ENCODE measurements around the gene CABLES1.

CABLES1 gene

DNA sequence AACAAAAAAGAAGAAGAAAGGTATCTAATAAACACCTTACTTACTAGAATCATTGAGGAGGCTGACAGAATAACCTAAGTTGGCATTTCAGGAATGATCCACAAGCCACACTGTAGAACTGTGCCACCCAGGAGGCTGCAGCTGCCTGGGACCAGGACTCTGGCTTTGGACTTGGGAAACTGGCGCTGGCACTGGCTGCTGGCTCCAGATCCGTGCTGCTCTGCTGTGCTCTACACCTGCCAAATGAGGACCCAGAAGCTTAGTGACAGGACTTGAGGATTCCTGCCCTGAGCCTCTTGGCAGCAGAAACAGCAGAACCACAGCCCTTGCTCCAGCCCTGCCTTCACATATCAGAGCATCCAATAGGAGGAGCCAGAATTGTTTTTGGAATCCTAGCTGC, 113.5 kb downstream of the CABLES1 start:
- TF ChIP-seq ZNF140 (tag by site-specific recombination; IDR thresholded peaks at IDR 0.05), result peak; percentile 49; the same call in 1 of the 2 replicates
- no peak for TF ChIP-seq KLF8 (tag by site-specific recombination; IDR thresholded peaks at IDR 0.05)
- Histone ChIP-seq H3K27ac (ENCODE audit: extremely low read depth, low read depth, low read length) (no peak overlapping the region), H3K4me3 (ENCODE audit: low read depth, low read length) (no peak overlapping the region), H3K9me3 (ENCODE audit: control insufficient read depth, insufficient read depth, low read depth, low read length) (no peaks in the 10 kb centered on the region), H3K4me1 (ENCODE audit: control insufficient read depth, insufficient read depth, low read length) (no peaks in the 10 kb centered on the region), H3K36me3 (ENCODE audit: control insufficient read depth in 2 of 2, insufficient read depth in 1 of 2, low read length in 2 of 2) (peaks cover 0 to 31% of the 10 kb centered on the region in 2 experiments; a peak in 2 of 3 replicates)
- ChIA-PET CTCF (no interaction called here), POLR2A (no interaction called here)

DNA sequence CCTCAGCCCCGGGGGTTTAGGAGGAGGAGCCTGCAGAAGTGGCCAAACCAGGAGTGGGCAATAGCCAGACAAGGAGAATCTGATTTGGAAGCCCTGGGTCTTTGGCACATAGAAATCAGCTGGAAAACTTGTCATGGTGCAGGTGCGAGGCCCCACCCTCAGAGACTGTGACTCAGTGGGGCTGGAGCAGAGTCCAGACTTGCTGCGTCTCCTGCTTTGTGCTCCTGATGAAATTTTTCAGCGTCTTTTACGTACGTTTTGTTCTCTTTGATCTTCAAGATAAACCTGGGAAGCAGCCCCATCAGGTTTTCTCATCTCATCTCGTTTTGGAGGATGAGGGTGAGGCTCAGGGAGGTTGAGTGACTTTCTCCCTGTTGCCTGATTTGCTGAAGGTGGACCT, 114.1 kb downstream of the CABLES1 start:
- ChIA-PET CTCF (interaction anchor here (0.6 kb wide), 1 partner anchor 401 kb away, joined by 3 read pairs; no protein-coding TSS in a partner anchor), POLR2A (no interaction called here)
- no peaks in the 10 kb centered on the region for H3K4me1 ChIP-seq (ENCODE audit: control insufficient read depth, insufficient read depth, low read length)
- H3K9me3 ChIP-seq (ENCODE audit: control insufficient read depth, insufficient read depth, low read depth, low read length), result no peaks in the 10 kb centered on the region
- H3K36me3 ChIP-seq (ENCODE audit: control insufficient read depth in 2 of 2, insufficient read depth in 1 of 2, low read length in 2 of 2), result peaks cover 0 to 36% of the 10 kb centered on the region in 2 experiments; a peak in 2 of 3 replicates
- TF ChIP-seq ZNF473 (tag by site-specific recombination; IDR thresholded peaks at IDR 0.05) (no peak), ZNF239 (tag by site-specific recombination; IDR thresholded peaks at IDR 0.05) (no peak), ZNF548 (tag by site-specific recombination; IDR thresholded peaks at IDR 0.05) (no peak), ZBTB48 (tag by site-specific recombination; IDR thresholded peaks at IDR 0.05) (no peak), ZBTB17 (tag by site-specific recombination; IDR thresholded peaks at IDR 0.05) (no peak)
- TF ChIP-seq, protein P1, sequence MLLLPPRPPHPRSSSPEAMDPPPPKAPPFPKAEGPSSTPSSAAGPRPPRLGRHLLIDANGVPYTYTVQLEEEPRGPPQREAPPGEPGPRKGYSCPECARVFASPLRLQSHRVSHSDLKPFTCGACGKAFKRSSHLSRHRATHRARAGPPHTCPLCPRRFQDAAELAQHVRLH (tag by site-specific recombination; IDR thresholded peaks at IDR 0.05), result no peak
- TF ChIP-seq, protein P2, sequence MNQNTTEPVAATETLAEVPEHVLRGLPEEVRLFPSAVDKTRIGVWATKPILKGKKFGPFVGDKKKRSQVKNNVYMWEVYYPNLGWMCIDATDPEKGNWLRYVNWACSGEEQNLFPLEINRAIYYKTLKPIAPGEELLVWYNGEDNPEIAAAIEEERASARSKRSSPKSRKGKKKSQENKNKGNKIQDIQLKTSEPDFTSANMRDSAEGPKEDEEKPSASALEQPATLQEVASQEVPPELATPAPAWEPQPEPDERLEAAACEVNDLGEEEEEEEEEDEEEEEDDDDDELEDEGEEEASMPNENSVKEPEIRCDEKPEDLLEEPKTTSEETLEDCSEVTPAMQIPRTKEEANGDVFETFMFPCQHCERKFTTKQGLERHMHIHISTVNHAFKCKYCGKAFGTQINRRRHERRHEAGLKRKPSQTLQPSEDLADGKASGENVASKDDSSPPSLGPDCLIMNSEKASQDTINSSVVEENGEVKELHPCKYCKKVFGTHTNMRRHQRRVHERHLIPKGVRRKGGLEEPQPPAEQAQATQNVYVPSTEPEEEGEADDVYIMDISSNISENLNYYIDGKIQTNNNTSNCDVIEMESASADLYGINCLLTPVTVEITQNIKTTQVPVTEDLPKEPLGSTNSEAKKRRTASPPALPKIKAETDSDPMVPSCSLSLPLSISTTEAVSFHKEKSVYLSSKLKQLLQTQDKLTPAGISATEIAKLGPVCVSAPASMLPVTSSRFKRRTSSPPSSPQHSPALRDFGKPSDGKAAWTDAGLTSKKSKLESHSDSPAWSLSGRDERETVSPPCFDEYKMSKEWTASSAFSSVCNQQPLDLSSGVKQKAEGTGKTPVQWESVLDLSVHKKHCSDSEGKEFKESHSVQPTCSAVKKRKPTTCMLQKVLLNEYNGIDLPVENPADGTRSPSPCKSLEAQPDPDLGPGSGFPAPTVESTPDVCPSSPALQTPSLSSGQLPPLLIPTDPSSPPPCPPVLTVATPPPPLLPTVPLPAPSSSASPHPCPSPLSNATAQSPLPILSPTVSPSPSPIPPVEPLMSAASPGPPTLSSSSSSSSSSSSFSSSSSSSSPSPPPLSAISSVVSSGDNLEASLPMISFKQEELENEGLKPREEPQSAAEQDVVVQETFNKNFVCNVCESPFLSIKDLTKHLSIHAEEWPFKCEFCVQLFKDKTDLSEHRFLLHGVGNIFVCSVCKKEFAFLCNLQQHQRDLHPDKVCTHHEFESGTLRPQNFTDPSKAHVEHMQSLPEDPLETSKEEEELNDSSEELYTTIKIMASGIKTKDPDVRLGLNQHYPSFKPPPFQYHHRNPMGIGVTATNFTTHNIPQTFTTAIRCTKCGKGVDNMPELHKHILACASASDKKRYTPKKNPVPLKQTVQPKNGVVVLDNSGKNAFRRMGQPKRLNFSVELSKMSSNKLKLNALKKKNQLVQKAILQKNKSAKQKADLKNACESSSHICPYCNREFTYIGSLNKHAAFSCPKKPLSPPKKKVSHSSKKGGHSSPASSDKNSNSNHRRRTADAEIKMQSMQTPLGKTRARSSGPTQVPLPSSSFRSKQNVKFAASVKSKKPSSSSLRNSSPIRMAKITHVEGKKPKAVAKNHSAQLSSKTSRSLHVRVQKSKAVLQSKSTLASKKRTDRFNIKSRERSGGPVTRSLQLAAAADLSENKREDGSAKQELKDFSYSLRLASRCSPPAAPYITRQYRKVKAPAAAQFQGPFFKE (tag by site-specific recombination; IDR thresholded peaks at IDR 0.05; ENCODE audit: borderline replicate concordance), result no peak
- TF ChIP-seq, protein P3, sequence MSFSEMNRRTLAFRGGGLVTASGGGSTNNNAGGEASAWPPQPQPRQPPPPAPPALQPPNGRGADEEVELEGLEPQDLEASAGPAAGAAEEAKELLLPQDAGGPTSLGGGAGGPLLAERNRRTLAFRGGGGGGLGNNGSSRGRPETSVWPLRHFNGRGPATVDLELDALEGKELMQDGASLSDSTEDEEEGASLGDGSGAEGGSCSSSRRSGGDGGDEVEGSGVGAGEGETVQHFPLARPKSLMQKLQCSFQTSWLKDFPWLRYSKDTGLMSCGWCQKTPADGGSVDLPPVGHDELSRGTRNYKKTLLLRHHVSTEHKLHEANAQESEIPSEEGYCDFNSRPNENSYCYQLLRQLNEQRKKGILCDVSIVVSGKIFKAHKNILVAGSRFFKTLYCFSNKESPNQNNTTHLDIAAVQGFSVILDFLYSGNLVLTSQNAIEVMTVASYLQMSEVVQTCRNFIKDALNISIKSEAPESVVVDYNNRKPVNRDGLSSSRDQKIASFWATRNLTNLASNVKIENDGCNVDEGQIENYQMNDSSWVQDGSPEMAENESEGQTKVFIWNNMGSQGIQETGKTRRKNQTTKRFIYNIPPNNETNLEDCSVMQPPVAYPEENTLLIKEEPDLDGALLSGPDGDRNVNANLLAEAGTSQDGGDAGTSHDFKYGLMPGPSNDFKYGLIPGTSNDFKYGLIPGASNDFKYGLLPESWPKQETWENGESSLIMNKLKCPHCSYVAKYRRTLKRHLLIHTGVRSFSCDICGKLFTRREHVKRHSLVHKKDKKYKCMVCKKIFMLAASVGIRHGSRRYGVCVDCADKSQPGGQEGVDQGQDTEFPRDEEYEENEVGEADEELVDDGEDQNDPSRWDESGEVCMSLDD (tag by site-specific recombination; IDR thresholded peaks at IDR 0.05), result no peak
- TF ChIP-seq, protein P4, sequence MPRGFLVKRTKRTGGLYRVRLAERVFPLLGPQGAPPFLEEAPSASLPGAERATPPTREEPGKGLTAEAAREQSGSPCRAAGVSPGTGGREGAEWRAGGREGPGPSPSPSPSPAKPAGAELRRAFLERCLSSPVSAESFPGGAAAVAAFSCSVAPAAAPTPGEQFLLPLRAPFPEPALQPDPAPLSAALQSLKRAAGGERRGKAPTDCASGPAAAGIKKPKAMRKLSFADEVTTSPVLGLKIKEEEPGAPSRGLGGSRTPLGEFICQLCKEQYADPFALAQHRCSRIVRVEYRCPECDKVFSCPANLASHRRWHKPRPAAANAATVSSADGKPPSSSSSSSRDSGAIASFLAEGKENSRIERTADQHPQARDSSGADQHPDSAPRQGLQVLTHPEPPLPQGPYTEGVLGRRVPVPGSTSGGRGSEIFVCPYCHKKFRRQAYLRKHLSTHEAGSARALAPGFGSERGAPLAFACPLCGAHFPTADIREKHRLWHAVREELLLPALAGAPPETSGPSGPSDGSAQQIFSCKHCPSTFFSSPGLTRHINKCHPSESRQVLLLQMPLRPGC (tag by site-specific recombination; IDR thresholded peaks at IDR 0.05), result no peak
- TF ChIP-seq, protein P5, sequence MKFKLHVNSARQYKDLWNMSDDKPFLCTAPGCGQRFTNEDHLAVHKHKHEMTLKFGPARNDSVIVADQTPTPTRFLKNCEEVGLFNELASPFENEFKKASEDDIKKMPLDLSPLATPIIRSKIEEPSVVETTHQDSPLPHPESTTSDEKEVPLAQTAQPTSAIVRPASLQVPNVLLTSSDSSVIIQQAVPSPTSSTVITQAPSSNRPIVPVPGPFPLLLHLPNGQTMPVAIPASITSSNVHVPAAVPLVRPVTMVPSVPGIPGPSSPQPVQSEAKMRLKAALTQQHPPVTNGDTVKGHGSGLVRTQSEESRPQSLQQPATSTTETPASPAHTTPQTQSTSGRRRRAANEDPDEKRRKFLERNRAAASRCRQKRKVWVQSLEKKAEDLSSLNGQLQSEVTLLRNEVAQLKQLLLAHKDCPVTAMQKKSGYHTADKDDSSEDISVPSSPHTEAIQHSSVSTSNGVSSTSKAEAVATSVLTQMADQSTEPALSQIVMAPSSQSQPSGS (tag by site-specific recombination; IDR thresholded peaks at IDR 0.05; ENCODE audit: low read depth), result no peak
- TF ChIP-seq, protein P6, sequence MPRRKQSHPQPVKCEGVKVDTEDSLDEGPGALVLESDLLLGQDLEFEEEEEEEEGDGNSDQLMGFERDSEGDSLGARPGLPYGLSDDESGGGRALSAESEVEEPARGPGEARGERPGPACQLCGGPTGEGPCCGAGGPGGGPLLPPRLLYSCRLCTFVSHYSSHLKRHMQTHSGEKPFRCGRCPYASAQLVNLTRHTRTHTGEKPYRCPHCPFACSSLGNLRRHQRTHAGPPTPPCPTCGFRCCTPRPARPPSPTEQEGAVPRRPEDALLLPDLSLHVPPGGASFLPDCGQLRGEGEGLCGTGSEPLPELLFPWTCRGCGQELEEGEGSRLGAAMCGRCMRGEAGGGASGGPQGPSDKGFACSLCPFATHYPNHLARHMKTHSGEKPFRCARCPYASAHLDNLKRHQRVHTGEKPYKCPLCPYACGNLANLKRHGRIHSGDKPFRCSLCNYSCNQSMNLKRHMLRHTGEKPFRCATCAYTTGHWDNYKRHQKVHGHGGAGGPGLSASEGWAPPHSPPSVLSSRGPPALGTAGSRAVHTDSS (tag by site-specific recombination; IDR thresholded peaks at IDR 0.05), result no peak
- H3K4me3 ChIP-seq (ENCODE audit: low read depth, low read length), result no peak overlapping the region
- H3K27ac ChIP-seq (ENCODE audit: extremely low read depth, low read depth, low read length), result no peak overlapping the region
